A549 (cell line): ENCODE data around the gene FREM1.

Experiments
- BHLHE40 ChIP-seq: IDR thresholded peaks from 2 replicates; pipeline ENCODE4 v1.6.1; 2012; ENCODE audit warnings: low read depth, low read length, inconsistent platforms
- CHD2 ChIP-seq: fragments of 150-350 bp; IDR thresholded peaks from 2 replicates; pipeline ENCODE4 v1.6.1; 2014; ENCODE audit warnings: low read length; ENCODE audit not compliant: partially characterized antibody
- CTCF ChIP-seq: fragments of >200 bp; sonication (Bioruptor Twin); formaldehyde crosslinking; IDR thresholded peaks from 3 replicates; pipeline ENCODE4 v1.5.1; 2016
- HES2 ChIP-seq: fragments of >200 bp; sonication (Bioruptor Twin); formaldehyde crosslinking; IDR thresholded peaks from 2 replicates; pipeline ENCODE4 v1.6.1; 2016
- REST ChIP-seq: fragments of 200-600 bp; sonication (generic); IDR thresholded peaks from 2 replicates; pipeline ENCODE4 v1.6.1; 2016; ENCODE audit warnings: antibody characterized with exemption, mild to moderate bottlenecking, moderate library complexity
- SMC3 ChIP-seq: fragments of >200 bp; sonication (Bioruptor Twin); formaldehyde crosslinking; IDR thresholded peaks from 3 replicates; pipeline ENCODE4 v1.6.1; 2018; ENCODE audit warnings: inconsistent platforms

GRCh38 chr9:14830057-14830456 is 80.2 kb downstream of the FREM1 start:
- TF ChIP-seq CHD2 (no peak), CTCF (no peak), HES2 (no peak), REST (no peak), BHLHE40 (no peak), SMC3 (no peak)
